G401 (cell line): ENCODE data around the gene AKIRIN2. TPM values are rescaled to one million over a fixed set of nuclear protein-coding genes. Genes with fewer than 3 reads are reported as not detected.
"Not testable (repeated sequence)": the region's sequence is repeated elsewhere in the genome, so short reads cannot be mapped to it uniquely, and the experiment has no call there.

Experiments
- DNase-seq: peaks from one replicate; pipeline ENCODE4 v3.0.0-alpha.2; 2015; ENCODE audit warnings: low spot score
- in situ Hi-C: cut with HindIII; loops from 2 replicates; pipeline ENCODE4 v1.10.0; 2016; ENCODE audit warnings: low sequenced_read_pairs, mixed read lengths
- total RNA-seq: library from RNA; depleted of rRNA; stranded (reverse); fragments of >200 nt; shearing (Covaris generic); gene quantifications from 2 replicates; pipeline ENCODE4 v1.2.3, GENCODE V29; 2014

Gene AKIRIN2
- total RNA-seq, 1 experiment from 2014 or later, result 41.3 TPM

DNA sequence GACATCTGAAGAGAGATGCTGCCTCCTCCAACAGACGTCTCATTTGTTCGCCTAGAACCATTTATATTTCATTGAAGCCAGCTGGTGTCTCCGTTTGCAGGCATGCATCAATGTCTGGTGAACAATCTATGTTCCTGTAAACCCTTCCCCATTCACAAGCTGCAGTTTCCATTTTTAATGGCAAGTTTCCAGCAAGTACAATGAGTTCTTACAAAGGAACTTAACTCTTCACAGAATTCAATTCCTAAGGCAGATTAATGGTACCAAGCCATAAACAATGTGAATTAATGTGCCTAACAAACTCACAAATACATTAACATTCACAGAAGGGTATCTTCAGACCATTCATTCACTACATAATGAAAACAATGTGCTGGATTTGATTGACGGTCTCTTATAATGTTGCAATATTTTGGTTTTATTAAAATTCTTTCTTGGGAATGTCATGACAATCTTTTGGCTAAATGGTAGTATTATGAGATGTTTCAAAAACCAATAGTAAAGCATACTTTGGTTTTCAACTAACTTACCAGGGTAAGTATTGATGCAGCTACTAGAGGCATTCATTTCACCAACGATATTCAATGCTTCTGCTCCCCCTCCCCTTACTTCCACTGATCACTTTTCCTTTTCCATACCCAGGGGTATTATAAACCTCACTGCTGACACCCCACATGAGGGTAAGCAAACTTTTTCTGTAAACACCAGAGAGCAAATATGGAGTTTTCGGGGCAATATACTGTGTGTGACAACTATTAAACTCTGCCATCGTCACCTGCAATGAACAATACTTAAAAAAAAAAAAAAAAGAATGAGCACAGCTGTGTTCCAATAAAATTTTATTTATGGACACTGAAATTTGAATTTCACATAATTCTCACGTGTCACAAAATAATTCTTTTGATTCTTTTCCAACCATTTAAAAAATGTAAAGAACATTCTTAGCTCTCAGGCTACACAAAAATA, 4.2 kb downstream of the AKIRIN2 start:
- peak; percentile 52 for DNase-seq
- in situ Hi-C loops, result no loop called here

DNA sequence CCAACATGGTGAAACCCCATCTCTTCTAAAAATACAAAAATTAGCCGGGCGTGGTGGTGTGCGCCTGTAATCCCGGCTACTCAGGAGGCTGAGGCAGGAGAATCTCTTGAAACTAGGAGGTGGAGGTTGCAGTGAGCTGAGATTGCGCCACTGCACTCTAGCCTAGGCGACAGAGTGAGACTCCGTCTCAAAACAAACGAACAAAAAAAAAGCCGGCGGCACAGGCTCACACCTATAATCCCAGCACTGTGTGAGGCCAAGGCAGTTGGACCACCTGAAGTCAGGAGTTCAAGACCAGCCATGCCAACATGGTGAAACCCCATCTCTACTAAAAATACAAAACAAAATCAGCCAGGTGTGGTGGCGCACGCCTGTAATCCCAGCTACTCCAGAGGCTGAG, 5.2 kb downstream of the AKIRIN2 start:
- in situ Hi-C loops, result not testable (repeated sequence)

DNA sequence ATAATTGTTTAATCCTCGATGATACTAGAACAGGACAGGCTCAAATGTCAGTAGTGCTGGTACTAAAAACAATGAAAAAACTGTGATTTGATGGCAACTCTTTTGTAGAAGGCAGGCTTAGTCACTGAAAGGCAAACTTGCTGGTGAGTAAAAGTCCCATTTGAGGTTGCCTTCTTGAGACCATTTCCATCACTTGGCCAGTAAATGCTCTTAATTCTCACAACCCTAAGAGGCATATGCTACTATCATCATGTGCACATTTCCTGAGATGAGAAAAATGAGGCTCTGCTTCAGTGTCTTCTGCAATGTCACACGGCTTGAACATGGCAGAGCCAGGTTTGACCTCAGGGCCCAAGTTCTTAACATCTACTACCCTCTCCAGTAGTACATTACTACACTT, 9.9 kb downstream of the AKIRIN2 start:
- in situ Hi-C loops, result no loop called here
- no peak for DNase-seq

More for the DNA sequence above, 5.2 kb downstream of the AKIRIN2 start:
- DNase-seq, result not testable (repeated sequence)

DNA sequence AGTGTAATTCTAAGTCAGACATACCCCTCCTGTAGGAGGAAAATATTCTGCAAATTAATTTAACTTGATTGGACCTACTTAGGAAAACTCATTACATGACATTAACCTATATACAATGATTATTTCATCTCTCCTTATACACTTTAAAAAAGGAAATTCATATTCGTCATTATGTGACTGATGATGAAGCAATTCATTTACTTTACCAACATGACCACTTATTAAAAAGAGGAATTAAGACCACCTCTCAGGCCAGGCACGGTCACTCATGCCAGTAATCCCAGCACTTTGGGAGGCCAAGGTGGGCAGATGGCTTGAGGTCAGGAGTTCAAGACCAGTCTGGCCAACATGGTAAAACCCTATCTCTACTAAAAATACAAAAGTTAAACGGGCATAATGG, 11.6 kb downstream of the AKIRIN2 start:
- DNase-seq, result no peak
- in situ Hi-C loops, result no loop called here

DNA sequence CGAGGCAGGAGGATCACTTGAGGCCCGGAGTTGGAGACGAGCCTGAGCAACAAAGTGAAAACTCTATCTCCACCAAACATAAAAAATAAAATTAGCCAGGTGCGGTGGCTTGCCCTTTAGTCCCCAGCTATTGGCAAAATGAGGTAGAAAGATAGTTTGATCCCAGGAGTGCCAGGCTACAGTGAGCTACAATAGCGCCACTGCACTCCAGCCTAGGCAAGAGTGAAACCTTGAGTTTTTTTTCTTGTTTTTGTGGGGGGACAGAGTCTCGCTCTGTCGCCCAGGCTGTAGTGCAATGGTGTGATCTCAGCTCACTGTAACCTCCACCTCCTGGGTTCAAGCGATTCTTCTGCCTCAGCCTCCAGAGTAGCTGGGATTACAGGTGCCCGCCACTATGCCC, 14.1 kb downstream of the AKIRIN2 start:
- DNase-seq, in situ Hi-C loops: not testable (repeated sequence)

DNA sequence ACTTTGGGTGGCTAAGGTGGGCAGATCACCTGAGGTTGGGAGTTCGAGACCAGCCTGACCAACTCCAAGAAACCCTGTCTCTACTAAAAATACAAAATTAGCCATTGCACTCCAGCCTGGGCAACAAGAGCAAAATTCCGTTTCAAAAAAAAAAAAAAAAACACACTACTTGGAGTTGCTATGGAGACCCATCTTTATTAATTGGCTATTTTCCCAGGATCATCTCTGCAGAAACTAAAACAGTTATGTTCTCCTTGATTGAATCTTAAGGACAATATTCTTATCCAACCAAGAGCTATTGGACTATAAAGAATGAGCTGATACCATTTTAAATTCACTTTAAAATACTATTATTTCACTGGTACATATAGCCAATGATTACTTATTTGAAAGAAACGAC, 14.7 kb downstream of the AKIRIN2 start:
- no peak for DNase-seq
- in situ Hi-C loops, result no loop called here

DNA sequence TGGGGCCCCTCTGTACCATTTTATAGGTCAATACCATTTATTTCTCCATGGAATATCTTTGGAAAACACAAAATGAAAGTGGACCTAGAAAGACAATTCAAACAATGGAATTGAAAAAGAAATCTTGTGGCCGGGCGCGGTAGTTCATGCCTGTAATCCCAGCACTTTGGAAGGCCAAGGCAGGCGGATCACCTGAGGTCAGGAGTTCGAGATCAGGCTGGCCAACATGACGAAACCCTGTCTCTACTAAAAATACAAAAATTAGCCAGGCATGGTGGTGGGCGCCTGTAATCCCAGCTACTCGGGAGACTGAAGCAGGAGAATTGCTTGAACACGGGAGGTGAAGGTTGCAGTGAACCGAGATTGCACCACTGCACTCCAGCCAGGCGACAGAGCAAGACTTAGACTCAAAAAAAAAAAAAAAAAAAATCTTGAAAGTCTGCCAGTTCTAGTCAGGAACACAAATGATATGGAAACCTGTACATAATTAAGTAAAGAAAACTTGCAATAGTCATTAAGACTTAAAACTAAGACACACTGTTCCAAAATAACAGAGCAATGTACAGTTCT, 15.3 kb downstream of the AKIRIN2 start:
- in situ Hi-C loops, DNase-seq: not testable (repeated sequence)

DNA sequence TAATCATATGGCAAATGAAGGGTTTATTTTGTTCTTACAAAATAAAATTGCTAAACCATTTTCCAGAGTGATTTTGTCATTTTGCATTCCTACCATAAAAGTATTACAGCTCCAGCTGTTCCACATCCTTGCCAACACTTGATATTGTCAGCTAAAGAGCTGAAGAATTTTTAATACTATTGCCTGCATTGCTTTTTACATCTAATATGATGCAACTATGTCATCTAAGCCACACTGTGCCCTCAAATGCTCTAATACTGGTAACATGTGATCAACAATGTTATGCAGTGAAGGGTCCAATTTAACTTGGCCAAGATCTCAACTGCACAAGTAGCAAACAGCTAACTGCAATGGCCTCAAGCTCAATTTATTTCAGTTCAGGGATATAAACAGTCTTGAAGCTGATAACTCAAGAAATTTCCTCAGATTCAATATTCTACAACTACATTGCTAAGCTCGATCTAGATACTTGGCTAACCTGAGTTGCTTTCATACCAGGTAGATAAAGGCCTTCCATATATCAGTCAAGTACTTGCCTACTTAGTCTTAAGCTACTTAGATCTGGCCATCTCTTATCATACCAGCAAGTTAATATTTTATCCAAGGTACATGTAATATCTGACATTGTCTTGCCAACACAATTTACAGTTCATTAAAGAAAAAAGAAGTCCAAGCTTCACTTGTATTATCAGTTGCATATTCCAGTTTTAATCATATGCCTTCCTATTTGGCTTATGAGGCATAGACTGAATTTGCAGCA, 17.0 kb downstream of the AKIRIN2 start:
- DNase-seq, result no peak
- in situ Hi-C loops, result no loop called here

DNA sequence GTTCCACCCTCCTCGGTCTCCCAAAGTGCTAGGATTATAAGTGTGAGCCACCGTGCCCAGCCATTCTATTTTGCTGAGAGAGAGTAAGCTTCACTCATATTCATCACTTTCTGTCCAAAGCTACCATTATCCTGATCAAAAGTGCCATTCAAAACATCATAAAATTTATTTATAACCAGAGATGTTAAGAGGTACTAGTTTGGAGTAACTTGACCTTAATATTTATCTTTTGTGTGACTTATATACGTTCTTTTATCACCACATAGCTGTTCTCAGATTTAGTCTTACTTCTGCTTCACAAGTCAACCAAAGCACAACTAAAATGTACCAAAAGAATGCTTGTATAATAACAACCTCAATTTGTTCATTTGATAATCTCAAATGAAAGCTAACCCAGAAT, 18.1 kb downstream of the AKIRIN2 start:
- DNase-seq, result no peak
- in situ Hi-C loops, result no loop called here

DNA sequence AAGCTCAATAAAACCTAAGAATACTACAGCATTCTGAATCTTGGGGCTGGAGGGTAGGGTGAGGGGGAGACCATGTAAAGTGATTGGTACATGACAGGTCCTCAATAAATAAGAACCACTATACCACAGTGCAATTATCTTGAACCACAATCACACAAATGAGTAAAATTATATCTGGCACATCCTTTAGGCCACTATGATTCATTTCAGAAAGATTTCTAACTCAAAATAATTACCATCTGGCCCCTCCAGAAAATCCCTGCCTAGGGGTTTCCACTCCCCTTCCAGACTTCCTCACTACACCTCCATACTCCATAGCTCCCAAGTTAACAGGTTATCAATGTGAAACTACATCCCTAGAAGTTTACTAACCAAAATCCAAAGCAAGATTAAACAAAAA, 19.7 kb downstream of the AKIRIN2 start:
- no peak for DNase-seq
- in situ Hi-C loops, result no loop called here

DNA sequence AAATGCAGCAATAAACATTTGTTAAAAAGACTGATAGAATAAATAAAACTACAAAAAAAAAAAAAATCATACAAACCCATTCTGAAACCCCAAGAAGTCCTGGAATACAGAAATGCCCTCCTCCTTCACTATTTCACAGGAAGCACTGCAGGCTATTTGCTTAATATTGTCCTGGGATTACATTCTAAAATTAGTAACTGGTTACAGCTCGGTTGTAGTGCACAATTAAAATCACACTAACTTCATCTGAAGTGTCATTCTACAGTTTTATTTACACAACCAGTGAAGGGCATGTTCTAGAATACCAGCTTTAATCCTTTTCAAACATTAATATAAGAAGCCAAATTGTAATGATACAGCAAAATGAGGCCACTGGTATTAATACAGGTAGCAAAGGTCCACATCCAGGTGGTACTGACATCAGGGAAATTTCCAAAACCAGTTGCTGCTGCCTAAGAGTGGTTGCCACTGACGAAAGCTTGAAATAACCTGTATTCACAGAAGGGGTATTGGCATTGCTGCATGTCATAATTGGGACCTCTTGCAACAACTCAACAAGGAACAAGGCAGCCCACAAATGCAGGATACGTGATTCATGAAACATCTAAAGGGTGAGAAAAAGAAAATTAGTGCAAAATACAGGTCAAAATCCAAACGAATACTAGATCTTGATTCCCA, 26.9 kb downstream of the AKIRIN2 start:
- DNase-seq, result no peak
- in situ Hi-C loops, result no loop called here

DNA sequence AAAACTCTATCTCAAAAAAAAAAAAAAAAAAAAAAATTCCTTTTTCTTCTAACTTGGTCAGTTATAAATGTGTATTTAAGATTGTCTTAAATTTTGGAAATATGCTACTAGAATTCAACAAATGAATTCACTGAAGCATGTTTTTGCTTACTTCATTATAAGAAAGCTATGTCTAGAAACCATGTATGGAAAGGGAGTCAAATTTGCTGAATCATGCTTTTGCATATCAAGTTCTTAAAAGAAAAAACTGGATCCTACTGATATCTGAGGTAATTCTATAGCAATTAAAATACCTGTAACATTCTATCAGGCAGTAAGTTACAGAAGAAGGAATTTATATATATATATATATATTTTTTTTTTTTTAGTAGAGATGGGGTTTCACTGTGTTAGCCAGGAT, 27.7 kb downstream of the AKIRIN2 start:
- no peak for DNase-seq
- in situ Hi-C loops, result no loop called here

DNA sequence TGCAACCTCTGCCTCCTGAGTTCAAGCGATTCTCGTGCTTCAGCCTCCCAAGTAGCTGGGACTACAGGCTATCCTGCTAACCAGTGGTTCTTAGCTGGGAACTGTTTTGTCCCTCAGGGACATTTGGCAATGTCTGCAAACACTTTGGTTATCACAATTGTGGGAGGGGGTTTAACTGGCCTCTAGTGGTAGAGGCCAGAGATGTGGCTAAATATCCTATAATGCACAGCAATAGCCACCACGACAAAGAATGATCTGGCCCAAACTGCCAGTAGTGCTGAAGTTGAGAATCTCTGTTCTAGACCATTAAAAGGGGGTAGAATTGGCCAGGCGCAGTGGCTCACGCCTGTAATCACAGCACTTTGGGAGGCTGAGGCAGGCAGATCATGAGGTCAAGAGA, 28.8 kb downstream of the AKIRIN2 start:
- DNase-seq, result no peak
- in situ Hi-C loops, result no loop called here

DNA sequence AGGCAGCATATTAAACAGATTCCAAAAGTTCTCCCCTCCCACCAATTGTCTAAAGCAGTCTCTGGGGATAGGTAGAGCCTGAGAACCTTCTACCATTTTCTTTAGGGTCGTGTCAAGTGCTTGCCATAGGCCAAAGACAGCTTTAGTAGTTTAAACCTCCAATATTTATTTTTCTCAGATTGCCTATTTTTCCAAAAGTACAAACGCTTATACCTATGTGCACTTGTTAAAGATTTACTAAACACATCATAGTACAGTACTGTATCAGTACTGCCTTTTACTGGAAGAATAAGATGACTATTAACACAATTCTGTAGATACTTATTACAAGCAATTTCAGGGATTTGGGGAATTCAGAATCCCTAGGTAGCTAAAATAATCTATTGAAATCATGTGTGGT, 29.4 kb downstream of the AKIRIN2 start:
- no peak for DNase-seq
- in situ Hi-C loops, result no loop called here

DNA sequence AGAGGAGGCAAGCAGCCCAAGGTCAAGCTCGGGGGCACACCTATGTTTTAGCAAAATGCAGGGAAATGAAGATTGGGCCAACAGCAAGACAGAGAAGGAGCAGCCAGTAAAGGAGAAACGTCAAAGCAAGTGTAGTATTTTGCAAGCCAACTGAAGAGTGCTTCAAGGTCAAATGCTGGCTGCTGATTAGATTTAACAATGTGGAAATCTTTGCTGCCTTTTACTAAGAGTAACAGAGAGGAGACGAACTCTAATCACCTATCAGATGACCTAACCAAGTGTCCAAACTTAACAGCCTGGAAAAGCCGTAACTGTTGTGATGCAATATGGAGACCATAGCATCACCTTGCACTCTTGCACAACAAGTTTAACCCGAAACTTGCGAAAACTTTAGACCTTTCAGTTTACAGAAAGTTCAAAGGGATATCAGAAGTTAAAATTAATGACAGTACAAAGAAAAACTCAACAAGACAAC, 30.4 kb downstream of the AKIRIN2 start:
- in situ Hi-C loops, result no loop called here
- no peak for DNase-seq

DNA sequence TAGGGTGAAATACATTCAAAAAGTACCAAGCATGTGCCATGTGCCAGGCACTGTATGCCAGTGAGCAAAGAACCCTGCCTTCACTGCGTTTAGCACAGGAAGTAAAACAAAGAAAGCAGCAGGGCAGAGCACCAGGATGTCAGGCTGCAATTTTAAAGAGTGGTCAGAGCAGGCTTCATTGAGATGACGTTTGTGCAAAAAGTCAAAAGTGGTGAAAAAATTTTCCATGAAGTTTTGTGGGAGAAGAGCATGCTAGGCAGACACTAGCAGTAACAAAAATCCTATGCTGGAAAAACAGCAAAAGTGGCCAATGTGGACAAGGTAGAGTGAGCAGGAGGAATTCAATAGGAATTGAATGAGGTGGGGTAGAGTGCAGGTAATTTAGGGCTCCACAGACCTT, 31.3 kb downstream of the AKIRIN2 start:
- in situ Hi-C loops, result no loop called here
- no peak for DNase-seq

DNA sequence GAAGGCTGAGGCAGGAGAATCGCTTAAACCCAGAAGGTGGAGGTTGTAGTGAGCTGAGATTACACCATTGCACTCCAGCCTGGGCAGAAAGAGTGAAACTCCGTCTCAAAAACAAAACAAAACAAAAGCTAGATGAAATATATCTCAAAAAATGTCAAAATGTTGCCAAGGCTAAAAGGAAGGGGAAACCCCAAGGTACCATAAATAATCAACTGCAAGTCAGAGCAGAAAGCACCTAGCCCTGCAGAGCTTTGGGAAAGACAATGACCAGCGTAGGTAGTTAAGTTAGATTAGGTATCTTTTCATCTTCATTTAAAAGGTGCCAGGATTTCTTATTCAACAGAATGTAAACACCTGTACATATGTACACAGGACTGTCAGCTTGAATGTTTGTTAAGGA, 33.0 kb downstream of the AKIRIN2 start:
- in situ Hi-C loops, result no loop called here
- no peak for DNase-seq

DNA sequence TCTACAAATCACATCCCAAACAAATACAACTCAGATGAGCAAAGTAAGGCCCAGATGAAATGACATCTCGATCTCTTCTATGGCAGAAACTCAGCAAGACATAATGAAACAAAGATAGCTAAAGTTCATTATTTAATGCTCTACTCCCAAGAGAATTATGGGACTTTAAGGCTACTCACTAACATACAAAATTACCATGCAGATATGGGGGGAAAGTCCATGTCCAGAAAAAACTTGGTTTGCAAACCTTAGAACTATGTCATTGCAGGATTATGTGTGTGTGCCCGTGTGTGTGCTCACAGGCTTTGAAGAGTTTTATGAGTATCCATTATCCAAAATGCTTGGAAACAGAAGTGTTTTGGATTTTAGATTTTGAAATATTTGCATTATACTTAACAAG, 34.0 kb downstream of the AKIRIN2 start:
- in situ Hi-C loops, result no loop called here
- DNase-seq, result no peak

DNA sequence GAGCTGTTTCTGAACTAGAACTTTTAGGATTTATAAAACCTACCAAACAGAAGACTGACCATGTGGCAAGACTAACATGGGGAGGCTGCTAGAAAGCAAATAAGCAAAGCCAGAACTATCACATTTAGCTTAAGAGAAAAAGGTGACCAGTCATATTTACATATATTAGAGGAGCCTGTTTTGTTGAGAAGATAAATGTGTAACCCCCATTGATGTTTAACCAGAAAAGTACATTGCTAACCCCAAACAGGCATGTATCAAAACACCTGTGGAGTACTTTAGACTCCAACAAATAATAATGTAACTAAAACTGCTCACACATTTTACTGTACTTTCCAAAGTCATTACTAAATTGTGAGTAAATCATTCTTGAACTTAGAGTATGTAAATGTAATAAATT, 35.0 kb downstream of the AKIRIN2 start:
- in situ Hi-C loops, result no loop called here

More for the DNA sequence above, 35.0 kb downstream of the AKIRIN2 start:
- DNase-seq, result no peak
